Measurements from ENCODE around the gene MRTFB.

MRTFB gene

GRCh38 chr16:14303639-14304394, 232.7 kb downstream of the MRTFB start:
- no peak for DNase-seq (ENCODE audit: low spot score)
- in situ Hi-C loops (cut with MboI; ENCODE audit: low sequenced_read_pairs, unreplicated experiment): loop anchor here (5.0 kb wide), 1 partner anchor 223 kb away; no protein-coding TSS in a partner anchor
- no peak for TF ChIP-seq CTCF (IDR thresholded peaks at IDR 0.05; ENCODE audit: borderline replicate concordance, control extremely low read depth, extremely low read depth, insufficient read depth, missing control alignments)

- in situ Hi-C loops (cut with MboI; ENCODE audit: low sequenced_read_pairs, unreplicated experiment): loop anchor here (5.0 kb wide), 1 partner anchor 222 kb away; no protein-coding TSS in a partner anchor
- no peak for DNase-seq (ENCODE audit: low spot score)
- no peak for TF ChIP-seq CTCF (IDR thresholded peaks at IDR 0.05; ENCODE audit: borderline replicate concordance, control extremely low read depth, extremely low read depth, insufficient read depth, missing control alignments)
These were observed 233.9 kb downstream of the MRTFB start for GRCh38 chr16:14304891-14305460.

GRCh38 chr16:14306485-14307058, 235.5 kb downstream of the MRTFB start:
- no peak for DNase-seq (ENCODE audit: low spot score)
- no peak for TF ChIP-seq CTCF (IDR thresholded peaks at IDR 0.05; ENCODE audit: borderline replicate concordance, control extremely low read depth, extremely low read depth, insufficient read depth, missing control alignments)
- in situ Hi-C loops (cut with MboI; ENCODE audit: low sequenced_read_pairs, unreplicated experiment): no loop called here

GRCh38 chr16:14307059-14307526, 236.0 kb downstream of the MRTFB start:
- DNase-seq (ENCODE audit: low spot score): no peak

GRCh38 chr16:14307527-14308367, 236.6 kb downstream of the MRTFB start:
- in situ Hi-C loops (cut with MboI; ENCODE audit: low sequenced_read_pairs, unreplicated experiment): no loop called here
- TF ChIP-seq CTCF (IDR thresholded peaks at IDR 0.05; ENCODE audit: borderline replicate concordance, control extremely low read depth, extremely low read depth, insufficient read depth, missing control alignments): no peak
- no peak for DNase-seq (ENCODE audit: low spot score)

More at GRCh38 chr16:14307059-14307526, 236.0 kb downstream of the MRTFB start:
- TF ChIP-seq CTCF (IDR thresholded peaks at IDR 0.05; ENCODE audit: borderline replicate concordance, control extremely low read depth, extremely low read depth, insufficient read depth, missing control alignments): no peak
- in situ Hi-C loops (cut with MboI; ENCODE audit: low sequenced_read_pairs, unreplicated experiment): no loop called here

GRCh38 chr16:14308368-14308723, 237.2 kb downstream of the MRTFB start:
- TF ChIP-seq CTCF (IDR thresholded peaks at IDR 0.05; ENCODE audit: borderline replicate concordance, control extremely low read depth, extremely low read depth, insufficient read depth, missing control alignments): no peak
- no peak for DNase-seq (ENCODE audit: low spot score)
- in situ Hi-C loops (cut with MboI; ENCODE audit: low sequenced_read_pairs, unreplicated experiment): no loop called here
